Astrocyte of the hippocampus (primary cell): ENCODE data around the gene PEX3.
A peak's percentile ranks its signal among the peaks of the same experiment; 100 is the strongest.

Source experiments
- DNase-seq: peaks from one replicate; pipeline ENCODE4 v3.0.0; 2011; ENCODE audit warnings: low read depth, low spot score

The PEX3 gene

GRCh38 chr6:143450453-143451371 is at the start of gene PEX3, which contains the start of gene ADAT2:
Gene PEX3 (plus strand): TSS chr6:143450805. CDS start chr6:143451043, 238 bp downstream.
Gene ADAT2 (minus strand): TSS chr6:143450695. CDS start chr6:143450658, 37 bp downstream.
- peak; percentile 98 for DNase-seq

- DNase-seq = peak; percentile 52
Measured at GRCh38 chr6:143401068-143401446, 49.5 kb upstream of the PEX3 start.

- peak; percentile 66 for DNase-seq
Measured at GRCh38 chr6:143401636-143402370, 48.8 kb upstream of the PEX3 start.

GRCh38 chr6:143402721-143403336 is 47.8 kb upstream of the PEX3 start:
- no peak for DNase-seq

GRCh38 chr6:143405373-143406154 is 45.0 kb upstream of the PEX3 start:
- DNase-seq = peak; percentile 91

- no peak for DNase-seq
Measured at GRCh38 chr6:143406673-143407072, 43.9 kb upstream of the PEX3 start.

- no peak for DNase-seq
Measured at GRCh38 chr6:143408151-143408786, 42.3 kb upstream of the PEX3 start.

GRCh38 chr6:143408787-143409162 is 41.8 kb upstream of the PEX3 start:
- no peak for DNase-seq

- peak; percentile 89 for DNase-seq
Measured at GRCh38 chr6:143410859-143411270, 39.7 kb upstream of the PEX3 start.

GRCh38 chr6:143414769-143415168 is 35.8 kb upstream of the PEX3 start:
- DNase-seq = no peak

GRCh38 chr6:143419526-143419925 is 31.1 kb upstream of the PEX3 start:
- no peak for DNase-seq

GRCh38 chr6:143426026-143426425 is 24.6 kb upstream of the PEX3 start:
- DNase-seq = no peak

- DNase-seq = peak; percentile 95
Measured at GRCh38 chr6:143427109-143427817, 23.3 kb upstream of the PEX3 start.

GRCh38 chr6:143429970-143430369 is 20.6 kb upstream of the PEX3 start:
- DNase-seq = no peak

GRCh38 chr6:143431226-143431625 is 19.4 kb upstream of the PEX3 start:
- DNase-seq = no peak

GRCh38 chr6:143432588-143432987 is 18.0 kb upstream of the PEX3 start:
- DNase-seq = no peak

GRCh38 chr6:143441010-143441409 is 9.6 kb upstream of the PEX3 start:
- DNase-seq = no peak

- DNase-seq = peak; percentile 37
Measured at GRCh38 chr6:143441680-143442545, 8.7 kb upstream of the PEX3 start.

GRCh38 chr6:143443096-143443495 is 7.5 kb upstream of the PEX3 start:
- DNase-seq = no peak
